Placental pericyte (primary cell): Measurements from ENCODE around the gene SPAG7. TPM values are rescaled to one million over a fixed set of nuclear protein-coding genes. Genes with fewer than 3 reads are reported as not detected.

ENCODE experiments used
- small RNA-seq: library from RNA; depleted of rRNA; stranded (forward); fragments of <200 nt; gene quantifications from one replicate; pipeline ENCODE3, GENCODE V24; 2012; ENCODE audit warnings: low replicate concordance
- total RNA-seq: library from RNA; depleted of rRNA; stranded (reverse); fragments of >200 nt; gene quantifications from 2 replicates; pipeline ENCODE4 v1.2.3, GENCODE V29; 2012

Gene SPAG7
- 28.9 and 66.1 TPM in 2 replicates for total RNA-seq

DNA sequence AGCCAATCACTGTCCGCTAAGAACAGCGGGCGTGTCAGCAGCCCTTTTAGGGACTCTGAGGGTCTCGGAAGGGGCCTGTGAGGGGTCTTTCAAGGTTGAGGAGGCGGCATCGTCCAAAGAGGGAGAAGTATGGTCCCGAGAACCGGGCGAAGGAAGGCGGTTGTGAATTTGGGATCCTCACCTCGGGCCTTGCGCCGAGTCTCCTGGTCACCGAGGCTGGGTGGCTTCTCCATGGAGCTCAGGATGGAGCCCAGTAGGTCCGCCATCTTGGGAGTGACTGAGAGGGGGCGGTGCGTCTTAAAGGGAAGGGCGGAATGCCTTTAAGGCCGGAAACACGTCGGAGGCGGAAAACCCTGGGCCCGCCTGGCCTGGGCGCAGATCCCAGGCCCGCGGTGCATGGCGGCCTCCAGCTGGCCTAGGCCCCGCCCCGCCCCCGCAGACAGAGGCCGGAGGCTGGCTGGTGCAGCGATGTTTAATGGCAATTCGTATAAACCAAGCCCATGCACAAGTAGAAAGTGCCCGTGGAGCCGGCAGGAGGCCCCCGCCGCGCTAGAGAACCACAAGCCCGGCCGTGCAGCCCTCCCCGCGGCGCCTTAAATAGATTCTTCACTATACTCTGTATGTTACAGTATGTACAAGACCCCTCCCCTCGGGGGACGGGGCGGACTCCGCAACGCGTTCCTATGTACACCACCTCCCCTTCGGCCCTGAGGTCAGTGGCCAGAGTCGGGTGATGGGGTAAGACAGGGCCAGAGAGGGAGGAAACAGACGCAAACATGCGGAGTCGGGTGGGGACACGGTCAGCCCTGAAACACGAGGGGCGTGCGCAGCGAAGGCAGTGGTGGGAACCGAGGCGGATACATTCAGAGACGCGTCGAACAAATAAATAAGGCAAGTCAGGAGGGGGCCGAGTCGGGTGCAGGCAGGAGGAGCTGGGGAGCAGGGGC is at the start of gene SPAG7:
SPAG7 (minus strand) TSS at position 279 of the 947 bp plus-strand sequence; CDS start at position 266, 13 bp downstream.

GRCh38 chr17:4997302-4998026 is 29.8 kb upstream of the SPAG7 start, which contains the start of the genes INCA1 and KIF1C:
INCA1 (minus strand) TSS chr17:4997522; CDS start chr17:4994437, 3,085 bp downstream.
KIF1C (plus strand) TSS chr17:4997950; CDS start chr17:5000247, 2,297 bp downstream.

GRCh38 chr17:4986951-4987766 is 19.5 kb upstream of the SPAG7 start, which contains the start of gene CAMTA2:
CAMTA2 (minus strand) TSS chr17:4987675; CDS start chr17:4986222, 1,453 bp downstream.

DNA sequence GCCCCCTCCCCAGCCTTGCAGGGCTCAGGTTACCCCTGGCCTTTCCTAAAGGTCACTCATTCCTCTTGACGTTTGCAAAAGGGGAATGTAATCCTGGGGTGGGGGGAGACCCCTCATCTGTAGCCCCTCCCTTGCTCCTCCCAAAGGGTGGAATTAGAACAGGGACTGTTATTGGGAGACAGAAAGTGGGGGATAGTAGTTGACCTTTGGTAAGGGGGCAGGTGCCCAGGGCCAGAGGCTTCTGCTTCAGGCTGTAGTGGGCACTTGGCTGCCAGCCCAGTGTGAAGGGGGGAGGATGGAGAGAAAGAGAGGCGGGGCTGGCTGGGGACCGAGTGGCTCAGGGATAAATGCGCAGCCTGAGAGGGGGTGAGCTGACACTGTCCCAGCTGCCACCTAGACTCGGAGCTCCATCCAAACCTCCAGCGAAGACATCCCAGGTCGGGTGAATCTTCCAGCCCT is 16.8 kb downstream of the SPAG7 start, which contains the start of gene ENO3:
ENO3 (plus strand) TSS at position 374 of the 459 bp plus-strand sequence. CDS start 711 bp downstream, outside the sequence.

GRCh38 chr17:4948166-4948930 is 19.3 kb downstream of the SPAG7 start, which contains the start of gene PFN1:
PFN1 (minus strand) TSS chr17:4948530; CDS start chr17:4948394, 136 bp downstream.

DNA sequence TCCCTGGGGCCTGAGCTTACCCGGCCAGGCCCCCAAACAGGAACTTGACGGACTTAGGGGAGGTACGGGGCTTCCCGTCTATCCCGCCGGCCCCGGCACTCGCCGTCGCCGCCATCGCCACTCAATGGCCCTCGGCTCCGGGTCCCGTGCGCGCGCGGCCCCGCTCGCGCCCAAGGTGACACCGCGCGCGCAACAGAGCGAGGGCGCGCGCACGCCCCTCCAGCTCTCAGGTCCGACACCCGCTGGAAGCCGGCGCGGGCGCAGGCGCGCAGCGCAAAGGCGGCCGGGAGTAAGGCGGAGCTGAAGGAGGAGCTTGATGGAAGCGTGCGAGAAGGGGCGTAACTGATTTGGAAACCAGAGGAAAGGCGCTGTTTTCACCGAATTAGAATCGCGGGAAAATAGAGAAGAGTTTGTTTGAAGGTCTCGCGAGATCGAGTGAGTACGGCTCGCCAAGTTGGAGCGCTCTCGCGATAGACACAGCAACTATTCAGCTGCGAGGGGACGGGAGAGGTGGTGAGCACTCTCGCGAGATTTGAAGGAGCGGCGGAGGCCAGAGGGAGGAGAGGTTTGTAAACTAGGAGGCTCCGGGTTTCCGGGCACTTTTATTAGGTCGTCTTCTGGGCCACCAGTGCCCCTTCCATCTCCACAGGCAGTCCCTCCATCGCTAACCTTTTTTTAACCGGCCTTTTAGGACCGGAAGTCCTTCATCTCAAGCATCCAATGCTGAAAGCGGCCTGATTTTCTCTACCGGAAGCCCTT is 27.6 kb downstream of the SPAG7 start, which contains the start of the genes RNF167 and SLC25A11:
RNF167 (plus strand) TSS at position 473 of the 759 bp plus-strand sequence. CDS start 642 bp downstream, outside the sequence.
SLC25A11 (minus strand) TSS at position 251 of the 759 bp plus-strand sequence; CDS start at position 115, 136 bp downstream.

GRCh38 chr17:4931963-4932362 is 35.7 kb downstream of the SPAG7 start, which contains the start of gene GP1BA:
GP1BA (plus strand) TSS chr17:4932277; CDS start chr17:4932605, 328 bp downstream.

Small RNAs within 50 kb of the gene (small RNA-seq; reads per million reads assigned to genes)
- gene MIR6864 (not detected), gene MIR6865 (not detected)

Other genes with a start within 250 kb of the SPAG7 start
- gene MED11, start 236.4 kb downstream of the SPAG7 start, total RNA-seq: 8.9 and 13.3 TPM in 2 replicates
- 0.22 TPM in 1 of 2 replicates, not detected in the other for gene ZMYND15, start 228.0 kb downstream of the SPAG7 start, total RNA-seq
- 0.57 and 3.1 TPM in 2 replicates for gene CXCL16, start 227.9 kb downstream of the SPAG7 start, total RNA-seq
- not detected in 2 replicates for gene TM4SF5, start 195.9 kb downstream of the SPAG7 start, total RNA-seq
- gene VMO1, start 181.5 kb downstream of the SPAG7 start, total RNA-seq: 1.8 TPM in 1 of 2 replicates, not detected in the other
- gene GLTPD2, start 178.9 kb downstream of the SPAG7 start, total RNA-seq: not detected in 2 replicates
- 112 and 162 TPM in 2 replicates for gene PSMB6, start 171.7 kb downstream of the SPAG7 start, total RNA-seq
- gene PLD2, start 160.7 kb downstream of the SPAG7 start, total RNA-seq: 16.0 and 18.3 TPM in 2 replicates
- 29.5 and 46.4 TPM in 2 replicates for gene MINK1, start 134.5 kb downstream of the SPAG7 start, total RNA-seq
- gene C17orf107, start 68.3 kb downstream of the SPAG7 start, total RNA-seq: 0.57 and 6.1 TPM in 2 replicates
- gene CHRNE, start 64.7 kb downstream of the SPAG7 start, total RNA-seq: 0.14 and 0.44 TPM in 2 replicates
- under 0.01 TPM in 1 of 2 replicates, not detected in the other for gene GP1BA, start 35.5 kb downstream of the SPAG7 start, total RNA-seq
- 49.5 and 75.6 TPM in 2 replicates for gene SLC25A11, start 27.8 kb downstream of the SPAG7 start, total RNA-seq
- gene RNF167, start 27.5 kb downstream of the SPAG7 start, total RNA-seq: 21.2 and 51.8 TPM in 2 replicates
- 759 and 850 TPM in 2 replicates for gene PFN1, start 19.3 kb downstream of the SPAG7 start, total RNA-seq
- gene ENO3, start 16.7 kb downstream of the SPAG7 start, total RNA-seq: 2.4 and 5.3 TPM in 2 replicates
- 15.3 and 19.3 TPM in 2 replicates for gene CAMTA2, start 19.9 kb upstream of the SPAG7 start, total RNA-seq
- 0.22 and 0.43 TPM in 2 replicates for gene INCA1, start 29.7 kb upstream of the SPAG7 start, total RNA-seq
- gene KIF1C, start 30.1 kb upstream of the SPAG7 start, total RNA-seq: 65.3 and 75.5 TPM in 2 replicates
- 0.14 TPM in 1 of 2 replicates, not detected in the other for gene SLC52A1, start 67.6 kb upstream of the SPAG7 start, total RNA-seq
- 1.1 and 1.8 TPM in 2 replicates for gene ZFP3, start 110.7 kb upstream of the SPAG7 start, total RNA-seq
- 5.5 and 5.6 TPM in 2 replicates for gene ZNF232, start 144.1 kb upstream of the SPAG7 start, total RNA-seq
- gene USP6, start 148.2 kb upstream of the SPAG7 start, total RNA-seq: under 0.01 TPM in 2 replicates
- 9.6 and 12.3 TPM in 2 replicates for gene ZNF594, start 224.1 kb upstream of the SPAG7 start, total RNA-seq